B cell (primary cell): ENCODE results near the gene LASP1. TPM values are rescaled to one million over a fixed set of nuclear protein-coding genes. Genes with fewer than 3 reads are reported as not detected.

Source experiments
- ATAC-seq: fragments of 200-7000 bp; cut with Tn5 transposase; one replicate; pipeline ENCODE4 v1.10.0; 2021; ENCODE audit warnings: low read depth, mild to moderate bottlenecking, moderate number of reproducible peaks, moderate library complexity
- CTCF ChIA-PET: fragments of 350-600 bp; sonication (Branson Sonifier 250); formaldehyde crosslinking; loops from one replicate; lab custom pipeline; 2021; ENCODE audit warnings: antibody characterized with exemption, inconsistent platforms; lab: Charles Lee
- POLR2A ChIA-PET: fragments of 350-600 bp; sonication (Branson Sonifier 250); formaldehyde crosslinking; loops from one replicate; lab custom pipeline; 2021; ENCODE audit warnings: antibody characterized with exemption; lab: Charles Lee
- DNase-seq: peaks from one replicate; pipeline ENCODE4 v3.0.0; 2013
- H2AFZ ChIP-seq: 2 replicates; pipeline ENCODE4 v1.6.1; 2012; ENCODE audit warnings: mild to moderate bottlenecking, low read depth, low read length; ENCODE audit not compliant: insufficient read depth, poor library complexity, severe bottlenecking
- H3K27ac ChIP-seq, 2 donors: 1 replicate in 1 of 2; 2 replicates in 1 of 2; pipeline ENCODE4 v1.5.1; 2012 to 2013; ENCODE audit warnings: low read length in 2 of 2, mild to moderate bottlenecking in 2 of 2, moderate library complexity in 1 of 2
- H3K27me3 ChIP-seq, 4 experiments: fragments of 200-600 bp in 1 of 4; sonication (generic) in 1 of 4; replicated peaks in 1 of 4; 1 replicate in 2 of 4; 2 replicates in 2 of 4; pipeline versions ENCODE4 v1.6.1 to v1.7.0; 2013 to 2016; ENCODE audit warnings: low read length in 3 of 4, mild to moderate bottlenecking in 2 of 4, mixed read lengths in 1 of 4, moderate library complexity in 1 of 4; ENCODE audit not compliant: insufficient read depth in 4 of 4, control insufficient read depth in 3 of 4; ENCODE audit errors: control extremely low read depth in 1 of 4
- H3K36me3 ChIP-seq, 2 experiments: replicated peaks in 1 of 2; 1 replicate in 1 of 2; 2 replicates in 1 of 2; pipeline versions ENCODE4 v1.6.1 to v1.7.1; 2013; ENCODE audit warnings: low read length in 1 of 2; ENCODE audit not compliant: insufficient read depth in 2 of 2, control insufficient read depth in 1 of 2; ENCODE audit errors: control extremely low read depth in 1 of 2, extremely low read depth in 1 of 2
- H3K4me1 ChIP-seq, 2 donors: fragments of 200-600 bp in 1 of 2; sonication (generic) in 1 of 2; 1 replicate in 1 of 2; 2 replicates in 1 of 2; pipeline versions ENCODE4 v1.5.1 to v1.6.1; 2013 to 2017; ENCODE audit warnings: low read length in 2 of 2; ENCODE audit not compliant: control insufficient read depth in 2 of 2, insufficient read depth in 2 of 2
- H3K4me2 ChIP-seq: replicated peaks from 2 replicates; pipeline ENCODE3; 2012; ENCODE audit warnings: mild to moderate bottlenecking, low read depth, low read length; ENCODE audit not compliant: poor library complexity, severe bottlenecking
- H3K4me3 ChIP-seq, 5 experiments: fragments of 200-600 bp in 1 of 5; sonication (generic) in 1 of 5; 1 replicate in 3 of 5; 2 replicates in 2 of 5; pipeline versions ENCODE4 v1.5.1 to v1.7.0; 2011 to 2016; ENCODE audit warnings: low read length in 4 of 5, mild to moderate bottlenecking in 4 of 5, low read depth in 2 of 5, control low read depth in 1 of 5, moderate library complexity in 1 of 5; ENCODE audit not compliant: insufficient read depth in 1 of 5; ENCODE audit errors: control extremely low read depth in 1 of 5, extremely low read depth in 1 of 5
- H3K79me2 ChIP-seq: fragments of 200-600 bp; sonication (generic); one replicate; pipeline ENCODE4 v1.6.0; 2016; ENCODE audit warnings: low read length; ENCODE audit not compliant: control insufficient read depth, insufficient read depth
- H3K9ac ChIP-seq: fragments of 200-600 bp; sonication (generic); 2 replicates; pipeline ENCODE4 v1.6.1; 2017; ENCODE audit warnings: mild to moderate bottlenecking, low read length, moderate library complexity
- H3K9me3 ChIP-seq, 3 donors: one replicate each; pipeline versions ENCODE4 v1.6.1 to v1.7.1; 2013; ENCODE audit warnings: low read length in 2 of 3; ENCODE audit not compliant: control insufficient read depth in 2 of 3, insufficient read depth in 1 of 3; ENCODE audit errors: control extremely low read depth in 1 of 3
- H4K20me1 ChIP-seq: 2 replicates; pipeline ENCODE4 v1.6.0; 2012; ENCODE audit warnings: mild to moderate bottlenecking, low read length; ENCODE audit not compliant: insufficient read depth, control insufficient read depth, poor library complexity, severe bottlenecking
- H3K27ac Mint-ChIP-seq: one replicate; pipeline ENCODE4 v1.8.0; 2021; ENCODE audit warnings: mixed read lengths
- H3K27me3 Mint-ChIP-seq: one replicate; pipeline ENCODE4 v1.8.0; 2021; ENCODE audit warnings: mixed read lengths
- H3K4me1 Mint-ChIP-seq: one replicate; pipeline ENCODE4 v1.8.0; 2021; ENCODE audit warnings: mixed read lengths
- H3K4me3 Mint-ChIP-seq: one replicate; pipeline ENCODE4 v1.8.0; 2021; ENCODE audit warnings: mixed read lengths
- H3K9me3 Mint-ChIP-seq: one replicate; pipeline ENCODE4 v1.8.0; 2022; ENCODE audit warnings: mixed read lengths; ENCODE audit not compliant: insufficient read depth
- CTCF ChIP-seq: fragments of 200-600 bp; IDR thresholded peaks from one replicate; pipeline ENCODE4 v1.8.0; 2022; ENCODE audit warnings: antibody characterized with exemption, mild to moderate bottlenecking
- EZH2 ChIP-seq: IDR thresholded peaks from 2 replicates; pipeline ENCODE4 v1.6.1; 2012; ENCODE audit warnings: borderline replicate concordance, low read depth, mild to moderate bottlenecking, moderate library complexity, low read length; ENCODE audit not compliant: insufficient read depth, poor library complexity, severe bottlenecking
- WGBS: methylation state at CpG from one replicate; pipeline ENCODE4 v1.1.5; 2013; ENCODE audit warnings: missing lambda C conversion rate; ENCODE audit not compliant: insufficient coverage; 5-methylcytosine and 5-hydroxymethylcytosine counted together
- intact Hi-C: fragments of 100-400 bp; cut with micrococcal nuclease; formaldehyde crosslinking; loops from one replicate; pipeline ENCODE4 v1.10.0; 2022
- polyA plus RNA-seq: library from polyadenylated mRNA; depleted of rRNA; stranded (reverse); fragments of >200 nt; gene quantifications from 2 replicates; pipeline ENCODE4 v1.2.3, GENCODE V29; 2012
- total RNA-seq, 2 donors: library from RNA; stranded (reverse); fragments of 120-200 nt in 1 of 2; gene quantifications; 1 replicate in 1 of 2; 2 replicates in 1 of 2; pipeline versions ENCODE4 v1.2.3 to v1.2.4, GENCODE V29; 2013 to 2022

Gene LASP1
- total and polyA plus RNA-seq, 2 donors (not counting 1 experiment from before 2014, with no cell fraction given), result 51.6 to 125 TPM

- H3K9ac ChIP-seq, result no peak overlapping the region
- H3K9me3 Mint-ChIP-seq, result no peaks in the 10 kb centered on the region
- ATAC-seq, result no peak
- H3K4me1 ChIP-seq, result peaks cover 15 to 37% of the 10 kb centered on the region in 2 donors
- H3K4me3 ChIP-seq, result no peak overlapping the region
- TF ChIP-seq EZH2, result no peak
- TF ChIP-seq CTCF, result no peak
- DNase-seq, result peak; percentile 34
- 40% methylated on average over 3 of the region's 4 CpGs for WGBS
- H3K36me3 ChIP-seq, result peaks cover 0 to 81% of the 10 kb centered on the region in 2 experiments
- peak overlapping the region; percentile 78 for H3K27ac Mint-ChIP-seq
- peaks cover 18% of the 10 kb centered on the region for H3K4me1 Mint-ChIP-seq
- peaks cover 96% of the 10 kb centered on the region for H3K79me2 ChIP-seq
- peak overlapping the region; percentile 24 to 62 for H3K27ac ChIP-seq
- no peaks in the 10 kb centered on the region for H3K27me3 Mint-ChIP-seq
- ChIA-PET CTCF (interaction anchor here (1.0 kb wide), 1 partner anchor 24 kb away, joined by 4 read pairs; no protein-coding TSS in a partner anchor), POLR2A (interaction anchor here (0.6 kb wide), 1 partner anchor 8 kb away, joined by 6 read pairs; no protein-coding TSS in a partner anchor)
- H4K20me1 ChIP-seq, result peaks cover 69% of the 10 kb centered on the region
- H3K9me3 ChIP-seq, result peaks cover 0 to 3% (median 0%) of the 10 kb centered on the region in 3 donors
- intact Hi-C loops, result no loop called here
- no peaks in the 10 kb centered on the region for H3K27me3 ChIP-seq
- peak overlapping the region; percentile 30 for H3K4me2 ChIP-seq
- H3K4me3 Mint-ChIP-seq, result no peak overlapping the region
- no peak overlapping the region for H2AFZ ChIP-seq
Measured at GRCh38 chr17:38892083-38892482, 22.2 kb downstream of the LASP1 start.

- POLR2A ChIA-PET, result interaction anchor here (0.5 kb wide), 1 partner anchor 205 kb away, joined by 3 read pairs; no protein-coding TSS in a partner anchor
- DNase-seq, result no peak
- peak overlapping the region; percentile 24 to 62 for H3K27ac ChIP-seq
- no peak overlapping the region for H3K9ac ChIP-seq
- TF ChIP-seq EZH2 (no peak), CTCF (no peak)
- H3K4me2 ChIP-seq, result peak overlapping the region; percentile 30
- peaks cover 18% of the 10 kb centered on the region for H3K4me1 Mint-ChIP-seq
- no peaks in the 10 kb centered on the region for H3K27me3 Mint-ChIP-seq
- no peak overlapping the region for H2AFZ ChIP-seq
- peaks cover 0 to 79% of the 10 kb centered on the region in 2 experiments for H3K36me3 ChIP-seq
- no peak overlapping the region for H3K4me3 ChIP-seq
- peaks cover 96% of the 10 kb centered on the region for H3K79me2 ChIP-seq
- H3K9me3 ChIP-seq, result peaks cover 0 to 5% (median 0%) of the 10 kb centered on the region in 3 donors
- intact Hi-C loops, result no loop called here
- CTCF ChIA-PET, result no interaction called here
- H3K4me3 Mint-ChIP-seq, result no peak overlapping the region
- WGBS, result 61% methylated on average over 9 of the region's 13 CpGs
- H3K4me1 ChIP-seq, result peaks cover 19 to 42% of the 10 kb centered on the region in 2 donors
- peak overlapping the region; percentile 78 for H3K27ac Mint-ChIP-seq
- ATAC-seq, result no peak
- H3K27me3 ChIP-seq, result no peaks in the 10 kb centered on the region
- H4K20me1 ChIP-seq, result peaks cover 64% of the 10 kb centered on the region
- H3K9me3 Mint-ChIP-seq, result no peaks in the 10 kb centered on the region
Measured at GRCh38 chr17:38892620-38893019, 22.8 kb downstream of the LASP1 start.
